NCI-H1930 (cell line): ENCODE measurements around the gene LEFTY2.
A peak's percentile ranks its signal among the peaks of the same experiment; 100 is the strongest.
"Not testable (repeated sequence)": the region's sequence is repeated elsewhere in the genome, so short reads cannot be mapped to it uniquely, and the experiment has no call there.

ENCODE experiments used
- DNase-seq, 2 experiments: peaks; one replicate each; lab custom pipeline; 2025; lab: John Stamatoyannopoulos, UW

The LEFTY2 gene

GRCh38 chr1:225929462-225929861 is 11.6 kb downstream of the LEFTY2 start:
- not testable (repeated sequence) for DNase-seq

- DNase-seq, result no peak
Observed at GRCh38 chr1:225928186-225929175, 12.5 kb downstream of the LEFTY2 start.

DNA sequence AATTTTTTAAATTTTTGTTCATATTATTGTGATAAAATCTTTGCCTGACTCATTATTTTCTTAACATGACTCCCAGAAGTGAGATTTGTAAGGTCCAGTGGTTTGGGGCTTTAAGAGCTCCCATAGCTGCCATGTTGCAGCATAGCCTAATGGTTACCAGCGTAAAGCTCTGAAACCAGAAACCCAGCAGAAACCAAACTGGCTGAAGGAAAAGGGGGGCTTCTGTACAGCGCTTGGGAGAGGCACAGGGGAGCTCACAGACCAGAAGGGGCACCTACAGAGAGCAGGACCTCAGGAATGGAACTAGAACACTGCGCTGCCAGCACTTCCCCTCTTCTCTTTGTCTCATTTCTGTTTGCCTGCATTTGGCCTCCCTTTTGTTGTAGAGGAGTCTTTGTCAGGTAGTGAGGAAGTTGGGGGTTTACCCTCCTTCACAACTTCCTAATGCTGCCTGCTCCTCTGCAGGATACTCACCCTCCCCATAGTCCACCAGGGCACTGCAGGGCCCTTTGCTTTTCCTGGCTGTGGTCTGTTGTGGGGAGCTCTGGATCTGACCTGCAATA is 14.4 kb downstream of the LEFTY2 start:
- DNase-seq, result no peak

- peak; percentile 92 to 96 for DNase-seq
Observed at GRCh38 chr1:225923692-225924555, 17.1 kb downstream of the LEFTY2 start, which contains the start of gene PYCR2. PYCR2 (minus strand) TSS chr1:225924250; CDS start chr1:225924110, 140 bp downstream.

DNA sequence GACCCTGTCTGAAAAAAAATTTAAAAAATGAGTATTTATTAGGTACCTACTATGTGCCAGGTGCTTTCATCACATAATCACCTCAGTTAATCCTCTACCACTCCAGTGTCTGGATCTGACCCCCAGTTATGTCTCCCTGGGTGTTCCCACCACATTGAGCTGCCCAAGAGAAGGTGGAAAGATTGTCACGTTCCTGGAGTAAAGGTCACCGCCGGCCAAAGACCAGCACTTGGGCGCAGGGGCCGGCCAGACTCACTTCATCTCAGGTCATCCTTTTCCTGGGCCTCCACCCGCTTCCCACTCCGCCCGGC is 17.7 kb downstream of the LEFTY2 start:
- DNase-seq, result no peak

GRCh38 chr1:225921734-225922709 is 19.0 kb downstream of the LEFTY2 start:
- no peak for DNase-seq

- DNase-seq, result no peak
Observed at GRCh38 chr1:225919906-225920305, 21.1 kb downstream of the LEFTY2 start.

GRCh38 chr1:225918280-225918679 is 22.7 kb downstream of the LEFTY2 start:
- no peak for DNase-seq

GRCh38 chr1:225917536-225917935 is 23.5 kb downstream of the LEFTY2 start:
- no peak for DNase-seq

GRCh38 chr1:225917101-225917500 is 23.9 kb downstream of the LEFTY2 start:
- no peak for DNase-seq

DNA sequence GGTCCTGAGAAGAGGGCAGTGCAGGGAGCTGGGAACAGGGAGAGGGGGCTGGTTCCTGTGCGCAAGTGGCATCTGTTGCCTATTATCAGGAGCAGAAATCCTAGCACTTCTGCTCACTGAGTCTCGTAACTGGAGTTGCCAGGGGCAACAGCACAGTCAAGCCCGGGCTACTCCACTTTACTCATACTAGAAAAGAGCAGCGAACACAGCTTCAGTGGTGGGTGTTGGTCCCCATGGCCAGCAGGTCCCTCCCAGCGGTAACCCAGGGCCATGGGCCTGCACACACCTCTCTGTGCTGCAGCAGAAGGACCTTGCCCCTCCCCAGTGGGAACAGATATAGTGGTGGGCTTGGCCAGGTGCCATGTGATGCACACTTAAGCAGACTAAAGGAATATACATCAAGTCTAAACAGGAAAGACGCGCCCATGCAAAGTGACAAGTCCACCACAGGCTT is 25.5 kb downstream of the LEFTY2 start:
- DNase-seq, result no peak

DNA sequence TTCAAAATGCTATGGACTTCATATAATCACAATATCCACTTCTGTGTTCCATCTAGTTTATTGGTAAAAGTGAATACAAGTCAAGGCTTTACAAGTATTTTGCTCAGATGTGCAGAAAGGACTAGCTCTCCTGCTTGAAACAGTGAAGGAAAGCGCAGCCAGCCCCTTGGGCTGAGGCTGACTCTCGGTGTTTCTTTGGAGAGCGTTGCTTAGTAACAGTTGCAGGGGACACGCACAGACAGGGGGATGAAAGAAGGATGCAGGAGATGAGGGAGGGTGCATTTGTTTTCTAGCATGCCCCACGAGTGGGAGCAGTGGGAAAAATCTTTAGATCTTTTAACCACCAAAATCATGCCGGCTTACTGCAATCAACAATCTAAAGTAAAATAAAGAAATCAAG is 26.1 kb downstream of the LEFTY2 start:
- DNase-seq, result no peak

GRCh38 chr1:225914391-225914790 is 26.6 kb downstream of the LEFTY2 start:
- no peak for DNase-seq

- DNase-seq, result no peak
Observed at GRCh38 chr1:225911191-225912130, 29.6 kb downstream of the LEFTY2 start.

- DNase-seq, result no peak
Observed at GRCh38 chr1:225909477-225909876, 31.5 kb downstream of the LEFTY2 start.

- peak; percentile 28 to 34 for DNase-seq
Observed at GRCh38 chr1:225908773-225909172, 32.2 kb downstream of the LEFTY2 start.

DNA sequence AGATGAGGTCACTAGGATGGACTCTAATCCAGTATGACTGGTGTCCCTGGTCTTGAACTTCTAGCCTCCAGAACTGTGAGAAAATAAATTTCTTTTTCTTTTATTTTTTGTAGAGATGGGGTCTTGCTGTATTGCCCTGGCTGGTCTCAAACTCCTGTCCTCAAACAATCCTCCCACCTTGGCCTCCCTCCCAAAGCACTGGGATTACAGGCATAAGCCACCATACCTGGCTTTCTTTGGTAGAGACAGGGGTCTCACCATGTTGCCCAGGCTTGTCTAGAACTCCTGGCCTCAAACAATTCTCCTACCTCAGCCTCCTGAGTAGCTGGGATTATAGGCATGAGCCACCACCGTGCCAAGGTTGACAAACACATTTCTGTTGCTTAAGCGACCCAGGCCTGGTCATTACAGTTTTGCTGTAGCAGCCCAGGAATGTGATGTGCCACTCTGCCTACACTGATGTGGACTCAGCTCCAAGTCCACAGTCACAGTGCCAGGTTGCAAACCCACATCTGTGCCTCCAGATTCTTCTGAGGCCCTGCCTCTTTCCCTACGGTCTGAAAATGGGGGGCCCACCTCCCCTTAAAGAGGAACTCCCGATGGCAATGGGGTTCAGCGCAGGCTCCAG is 32.9 kb downstream of the LEFTY2 start:
- DNase-seq, result no peak

- no peak for DNase-seq
Observed at GRCh38 chr1:225907341-225907740, 33.7 kb downstream of the LEFTY2 start.

DNA sequence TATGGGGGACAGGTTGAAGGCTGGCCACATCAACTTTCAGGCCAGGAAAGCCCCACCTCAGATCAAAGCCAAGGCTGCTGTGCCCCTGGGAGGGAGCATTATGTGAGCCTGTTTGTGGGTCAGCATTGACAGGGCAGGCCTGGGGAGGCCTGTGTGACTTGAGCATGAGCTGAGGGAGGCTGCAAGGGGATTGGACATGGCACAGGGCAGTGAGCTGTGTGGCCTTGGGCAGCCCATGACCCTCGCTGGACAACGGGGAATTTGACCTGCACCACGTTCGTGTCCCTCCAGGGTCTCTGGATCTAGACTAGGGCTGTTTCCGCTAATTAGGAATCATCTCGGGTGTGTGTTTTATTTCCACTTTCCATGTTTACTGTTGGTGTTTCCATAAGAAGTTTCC is 34.6 kb downstream of the LEFTY2 start:
- no peak for DNase-seq

- DNase-seq, result no peak
Observed at GRCh38 chr1:225903623-225904022, 37.4 kb downstream of the LEFTY2 start.
